ENCODE measurements around the gene PRRX1.

PRRX1 gene

GRCh38 chr1:170624146-170624545, 39.8 kb upstream of the PRRX1 start:
- no peak overlapping the region for H3K4me3 ChIP-seq (replicated peaks; ENCODE audit: low read depth, low read length)
- TF ChIP-seq CTCF (IDR thresholded peaks at IDR 0.05; ENCODE audit: low read length, missing control alignments) = no peak
- DNase-seq (ENCODE audit: low read depth) = no peak

GRCh38 chr1:170630977-170631376, 33.0 kb upstream of the PRRX1 start:
- DNase-seq (ENCODE audit: low read depth) = no peak
- TF ChIP-seq CTCF (IDR thresholded peaks at IDR 0.05; ENCODE audit: low read length, missing control alignments) = no peak
- H3K4me3 ChIP-seq (replicated peaks; ENCODE audit: low read depth, low read length) = no peak overlapping the region

GRCh38 chr1:170634293-170634692, 29.6 kb upstream of the PRRX1 start:
- H3K4me3 ChIP-seq (replicated peaks; ENCODE audit: low read depth, low read length) = no peak overlapping the region
- no peak for TF ChIP-seq CTCF (IDR thresholded peaks at IDR 0.05; ENCODE audit: low read length, missing control alignments)
- peak; percentile 45 for DNase-seq (ENCODE audit: low read depth)

- TF ChIP-seq CTCF (IDR thresholded peaks at IDR 0.05; ENCODE audit: low read length, missing control alignments) = no peak
- no peak overlapping the region for H3K4me3 ChIP-seq (replicated peaks; ENCODE audit: low read depth, low read length)
- DNase-seq (ENCODE audit: low read depth) = peak; percentile 30
These were observed 29.0 kb upstream of the PRRX1 start for GRCh38 chr1:170634824-170635410.

GRCh38 chr1:170640581-170640980, 23.4 kb upstream of the PRRX1 start:
- DNase-seq (ENCODE audit: low read depth) = no peak
- no peak overlapping the region for H3K4me3 ChIP-seq (replicated peaks; ENCODE audit: low read depth, low read length)
- no peak for TF ChIP-seq CTCF (IDR thresholded peaks at IDR 0.05; ENCODE audit: low read length, missing control alignments)

GRCh38 chr1:170657275-170657853, 6.6 kb upstream of the PRRX1 start:
- no peak for DNase-seq (ENCODE audit: low read depth)
- TF ChIP-seq CTCF (IDR thresholded peaks at IDR 0.05; ENCODE audit: low read length, missing control alignments) = no peak
- no peak overlapping the region for H3K4me3 ChIP-seq (replicated peaks; ENCODE audit: low read depth, low read length)
